DOHH2 (cell line): Measurements from ENCODE around the gene TEX26.
"Not testable (repeated sequence)": the region's sequence is repeated elsewhere in the genome, so short reads cannot be mapped to it uniquely, and the experiment has no call there.

ENCODE experiments used
- H3F3A ChIP-seq: fragments of 200-600 bp; sonication (generic), shearing (Covaris generic); 2 replicates; pipeline ENCODE4 v1.6.0; 2016; ENCODE audit warnings: antibody characterized with exemption, mild to moderate bottlenecking; ENCODE audit not compliant: control insufficient read depth, insufficient read depth
- H3K27ac ChIP-seq: fragments of 200-600 bp; sonication (generic); 2 replicates; pipeline ENCODE4 v1.5.1; 2014; ENCODE audit warnings: low read depth, mild to moderate bottlenecking, low read length, moderate library complexity
- H3K27me3 ChIP-seq: fragments of 200-600 bp; sonication (generic); 2 replicates; pipeline ENCODE4 v1.6.1; 2014; ENCODE audit warnings: mild to moderate bottlenecking, low read length, mixed read lengths; ENCODE audit not compliant: control insufficient read depth
- H3K36me3 ChIP-seq: fragments of 200-600 bp; sonication (generic); 2 replicates; pipeline ENCODE4 v1.6.1; 2014; ENCODE audit warnings: mild to moderate bottlenecking, low read length, moderate library complexity, mixed read lengths; ENCODE audit not compliant: control insufficient read depth
- H3K4me1 ChIP-seq: fragments of 200-600 bp; sonication (generic); 2 replicates; pipeline ENCODE4 v1.6.1; 2014; ENCODE audit warnings: mild to moderate bottlenecking, low read length, mixed read lengths; ENCODE audit not compliant: control insufficient read depth
- H3K4me2 ChIP-seq: fragments of 200-600 bp; sonication (generic); 2 replicates; pipeline ENCODE4 v1.6.0; 2014; ENCODE audit warnings: mild to moderate bottlenecking, low read length, moderate library complexity
- H3K4me3 ChIP-seq: fragments of 200-600 bp; sonication (generic); 2 replicates; pipeline ENCODE4 v1.5.1; 2014; ENCODE audit warnings: mild to moderate bottlenecking, low read length, mixed read lengths
- H3K79me2 ChIP-seq: fragments of 200-600 bp; sonication (generic); 2 replicates; pipeline ENCODE4 v1.6.1; 2014; ENCODE audit warnings: mild to moderate bottlenecking, low read length, mixed read lengths; ENCODE audit not compliant: control insufficient read depth
- H3K9me2 ChIP-seq: fragments of 200-600 bp; sonication (generic); replicated peaks from 2 replicates; pipeline ENCODE4 v1.6.1; 2014; ENCODE audit warnings: mild to moderate bottlenecking, low read length, mixed read lengths; ENCODE audit not compliant: control insufficient read depth
- H3K9me3 ChIP-seq: fragments of 200-600 bp; sonication (generic); 2 replicates; pipeline ENCODE4 v1.6.1; 2014; ENCODE audit warnings: antibody characterized with exemption, low read length, mixed read lengths; ENCODE audit not compliant: control insufficient read depth, insufficient read depth
- H4K20me1 ChIP-seq: fragments of 200-600 bp; sonication (generic); 2 replicates; pipeline ENCODE4 v1.6.0; 2014; ENCODE audit warnings: low read depth, mild to moderate bottlenecking, antibody characterized with exemption, low read length, moderate library complexity; ENCODE audit not compliant: control insufficient read depth, insufficient read depth
- EZH2phosphoT487 ChIP-seq: fragments of 200-600 bp; sonication (generic); IDR thresholded peaks from 2 replicates; pipeline ENCODE4 v1.6.1; 2017; ENCODE audit warnings: borderline replicate concordance, mild to moderate bottlenecking, antibody characterized with exemption, low read length, moderate library complexity, mixed read lengths
- TF ChIP-seq, protein P1 (sequence below): fragments of 200-600 bp; sonication (generic); IDR thresholded peaks from one replicate; pipeline ENCODE4 v1.5.1; 2014; ENCODE audit warnings: antibody characterized with exemption, mild to moderate bottlenecking, low read depth, low read length; ENCODE audit not compliant: poor library complexity, severe bottlenecking

Gene TEX26

DNA sequence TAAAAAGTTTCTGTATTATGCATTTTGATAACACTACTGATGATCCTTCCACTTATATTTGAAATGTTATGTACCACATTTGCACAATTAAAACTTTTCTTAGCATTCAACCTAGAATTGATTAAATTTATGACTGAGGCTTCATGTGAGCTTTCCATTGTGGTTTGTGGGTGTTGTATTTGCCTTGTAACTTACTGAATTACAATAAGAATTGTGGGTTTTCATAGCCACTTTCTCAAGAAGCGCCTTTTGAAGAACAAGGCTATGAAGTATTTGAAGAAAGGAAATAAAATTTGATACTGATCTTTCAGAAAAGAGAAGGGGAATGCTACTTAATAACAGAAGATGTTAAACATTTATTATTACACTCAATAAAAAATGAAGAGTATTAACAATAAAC is 7.0 kb upstream of the TEX26 start:
- H3K36me3 ChIP-seq, result no peaks in the 10 kb centered on the region

DNA sequence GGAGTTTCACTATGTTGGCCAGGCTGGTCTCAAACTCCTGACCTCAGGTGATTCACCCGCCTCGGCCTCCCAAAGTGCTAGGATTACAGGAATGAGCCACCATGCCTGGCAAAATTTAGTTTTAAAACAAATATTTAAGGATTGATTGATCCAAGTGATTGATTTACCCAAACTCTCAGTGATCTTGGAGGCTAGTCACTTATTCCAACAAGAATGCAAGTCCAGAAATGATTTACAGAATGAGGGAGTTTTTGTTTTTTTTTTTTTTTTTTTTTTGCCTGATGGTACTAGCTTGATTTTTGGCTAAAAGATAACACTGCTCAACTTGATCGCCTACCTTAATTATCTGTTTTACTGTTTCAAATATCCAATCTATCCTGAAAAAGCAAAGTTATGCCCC is 5.7 kb upstream of the TEX26 start:
- TF ChIP-seq EZH2phosphoT487, result no peak
- TF ChIP-seq, protein P1, sequence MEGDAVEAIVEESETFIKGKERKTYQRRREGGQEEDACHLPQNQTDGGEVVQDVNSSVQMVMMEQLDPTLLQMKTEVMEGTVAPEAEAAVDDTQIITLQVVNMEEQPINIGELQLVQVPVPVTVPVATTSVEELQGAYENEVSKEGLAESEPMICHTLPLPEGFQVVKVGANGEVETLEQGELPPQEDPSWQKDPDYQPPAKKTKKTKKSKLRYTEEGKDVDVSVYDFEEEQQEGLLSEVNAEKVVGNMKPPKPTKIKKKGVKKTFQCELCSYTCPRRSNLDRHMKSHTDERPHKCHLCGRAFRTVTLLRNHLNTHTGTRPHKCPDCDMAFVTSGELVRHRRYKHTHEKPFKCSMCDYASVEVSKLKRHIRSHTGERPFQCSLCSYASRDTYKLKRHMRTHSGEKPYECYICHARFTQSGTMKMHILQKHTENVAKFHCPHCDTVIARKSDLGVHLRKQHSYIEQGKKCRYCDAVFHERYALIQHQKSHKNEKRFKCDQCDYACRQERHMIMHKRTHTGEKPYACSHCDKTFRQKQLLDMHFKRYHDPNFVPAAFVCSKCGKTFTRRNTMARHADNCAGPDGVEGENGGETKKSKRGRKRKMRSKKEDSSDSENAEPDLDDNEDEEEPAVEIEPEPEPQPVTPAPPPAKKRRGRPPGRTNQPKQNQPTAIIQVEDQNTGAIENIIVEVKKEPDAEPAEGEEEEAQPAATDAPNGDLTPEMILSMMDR, result no peak
- no peaks in the 10 kb centered on the region for H3K9me2 ChIP-seq
- H3K27ac ChIP-seq, result no peak overlapping the region
- no peaks in the 10 kb centered on the region for H3K4me1 ChIP-seq
- no peaks in the 10 kb centered on the region for H3K9me3 ChIP-seq
- no peak overlapping the region for H3K4me2 ChIP-seq
- H3K4me3 ChIP-seq, result no peak overlapping the region
- H3K36me3 ChIP-seq, result no peaks in the 10 kb centered on the region
- H4K20me1 ChIP-seq, result no peaks in the 10 kb centered on the region
- no peaks in the 10 kb centered on the region for H3K79me2 ChIP-seq
- no peaks in the 10 kb centered on the region for H3F3A ChIP-seq
- peaks cover 14% of the 10 kb centered on the region for H3K27me3 ChIP-seq

More for the DNA sequence above, 7.0 kb upstream of the TEX26 start:
- Histone ChIP-seq H3K9me3 (no peaks in the 10 kb centered on the region), H3K27ac (no peak overlapping the region), H3K27me3 (peaks cover 8% of the 10 kb centered on the region; the same call in 1 of the 2 replicates), H3K4me3 (no peak overlapping the region), H4K20me1 (no peaks in the 10 kb centered on the region), H3K4me2 (no peak overlapping the region), H3K4me1 (no peaks in the 10 kb centered on the region), H3K79me2 (no peaks in the 10 kb centered on the region), H3K9me2 (no peaks in the 10 kb centered on the region), H3F3A (no peaks in the 10 kb centered on the region)
- TF ChIP-seq EZH2phosphoT487, result no peak
- TF ChIP-seq, protein P1, result no peak

DNA sequence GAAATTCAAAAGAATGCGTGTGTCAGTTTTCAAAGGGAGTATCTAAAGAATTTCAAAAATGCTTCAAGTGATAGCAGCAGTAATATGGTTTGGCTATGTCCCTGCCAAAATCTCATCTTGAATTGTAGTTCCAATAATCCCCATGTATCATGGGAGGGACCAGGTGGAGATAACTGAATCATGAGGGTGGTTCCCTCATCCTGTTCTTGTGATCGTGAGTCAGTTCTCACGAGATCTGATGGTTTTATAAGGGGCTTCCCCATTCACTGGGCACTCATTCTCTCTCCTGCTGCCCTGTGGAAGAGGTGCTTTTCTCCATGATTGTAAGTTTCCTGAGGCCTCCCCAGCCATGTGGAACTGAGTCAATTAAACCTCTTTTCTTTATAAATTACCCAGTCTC is 5.3 kb upstream of the TEX26 start:
- H3K27ac ChIP-seq, H4K20me1 ChIP-seq, H3K79me2 ChIP-seq, H3K4me1 ChIP-seq, H3K4me3 ChIP-seq, H3F3A ChIP-seq, H3K36me3 ChIP-seq, H3K9me2 ChIP-seq, H3K4me2 ChIP-seq, H3K9me3 ChIP-seq: not testable (repeated sequence)
- peaks cover 15% of the 10 kb centered on the region for H3K27me3 ChIP-seq

DNA sequence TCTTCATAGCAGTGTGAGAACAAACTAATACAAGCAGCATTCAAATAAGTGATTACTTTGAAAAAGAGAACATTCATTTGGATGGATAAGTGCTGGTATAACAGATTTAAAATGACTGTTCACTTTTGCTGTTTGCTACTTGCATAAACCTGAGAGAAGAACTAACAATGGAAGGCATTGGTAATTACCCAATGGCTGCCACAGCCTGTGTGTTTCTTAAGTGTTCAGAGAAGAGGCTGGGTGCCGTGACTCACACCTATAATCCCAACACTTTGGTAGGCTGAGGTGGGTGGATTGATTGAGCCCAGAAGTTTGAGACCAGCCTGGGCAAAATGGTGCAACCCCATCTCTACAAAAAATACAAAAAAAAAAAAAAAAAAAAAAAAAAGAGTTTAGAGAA is 4.9 kb upstream of the TEX26 start:
- Histone ChIP-seq H3F3A (no peaks in the 10 kb centered on the region), H3K4me1 (no peaks in the 10 kb centered on the region), H3K9me3 (no peaks in the 10 kb centered on the region), H3K9me2 (no peaks in the 10 kb centered on the region), H3K4me3 (no peak overlapping the region), H3K79me2 (no peaks in the 10 kb centered on the region), H3K27me3 (peaks cover 15% of the 10 kb centered on the region), H4K20me1 (no peaks in the 10 kb centered on the region), H3K27ac (no peak overlapping the region), H3K4me2 (no peak overlapping the region), H3K36me3 (no peaks in the 10 kb centered on the region)
- no peak for TF ChIP-seq EZH2phosphoT487
- TF ChIP-seq, protein P1, result no peak
